Aorta (tissue), 5 donors: ENCODE measurements around the gene CEP72. TPM values are rescaled to one million over a fixed set of nuclear protein-coding genes. Genes with fewer than 3 reads are reported as not detected.
"Not testable (repeated sequence)": the region's sequence is repeated elsewhere in the genome, so short reads cannot be mapped to it uniquely, and the experiment has no call there.

ENCODE experiments used
- ATAC-seq: fragments of 200-7000 bp; cut with Tn5 transposase; one replicate; pipeline ENCODE4 v1.9.1; 2022; ENCODE audit warnings: moderate library complexity; ENCODE audit not compliant: low FRiP score
- DNase-seq, 2 donors: peaks; one replicate each; pipeline ENCODE4 v3.0.0-alpha.2; 2020
- H3K27ac ChIP-seq, 2 donors: one replicate each; pipeline ENCODE4 v1.5.1; 2013; ENCODE audit warnings: low read length in 2 of 2, mild to moderate bottlenecking in 2 of 2, moderate library complexity in 2 of 2, control low read depth in 1 of 2, inconsistent platforms in 1 of 2, low read depth in 1 of 2
- H3K27me3 ChIP-seq, 2 donors: one replicate each; pipeline ENCODE4 v1.6.1; 2013; ENCODE audit warnings: control low read depth in 1 of 2, low read length in 1 of 2, mild to moderate bottlenecking in 1 of 2, moderate library complexity in 1 of 2; ENCODE audit not compliant: insufficient read depth in 2 of 2, control insufficient read depth in 1 of 2
- H3K36me3 ChIP-seq, 2 donors: one replicate each; pipeline ENCODE4 v1.6.1; 2013; ENCODE audit warnings: control low read depth in 1 of 2, low read length in 1 of 2, mild to moderate bottlenecking in 1 of 2; ENCODE audit not compliant: insufficient read depth in 2 of 2, control insufficient read depth in 1 of 2
- H3K4me1 ChIP-seq, 2 donors: one replicate each; pipeline ENCODE4 v1.6.1; 2013; ENCODE audit warnings: low read length in 2 of 2, control low read depth in 1 of 2, mild to moderate bottlenecking in 1 of 2, moderate library complexity in 1 of 2; ENCODE audit not compliant: insufficient read depth in 2 of 2, control insufficient read depth in 1 of 2
- H3K4me3 ChIP-seq, 2 donors: one replicate each; pipeline ENCODE4 v1.5.1; 2013; ENCODE audit warnings: low read length in 2 of 2, control low read depth in 1 of 2, mild to moderate bottlenecking in 1 of 2
- H3K9me3 ChIP-seq: one replicate; pipeline ENCODE4 v1.6.1; 2013; ENCODE audit warnings: mild to moderate bottlenecking, low read length; ENCODE audit not compliant: control insufficient read depth
- WGBS, 2 donors: extraction: QIAGEN DNeasy Blood & Tissue Kit; methylation state at CpG; one replicate each; pipeline ENCODE4 v1.1.7; 2013; 5-methylcytosine and 5-hydroxymethylcytosine counted together
- intact Hi-C, 2 donors: fragments of 100-400 bp; cut with DNase I; formaldehyde crosslinking; loops; one replicate each; pipeline versions ENCODE4 v1.14.2 to v1.15.0; 2022
- polyA plus RNA-seq, 2 donors: library from polyadenylated mRNA; stranded (reverse); fragments of 200-250 nt; gene quantifications; one replicate each; pipeline ENCODE4 v1.2.3, GENCODE V29; 2013
- total RNA-seq, 2 donors: library from RNA; stranded (reverse); fragmentation: NEBNext Ultra II Directional; extraction: Animal tissue kit (Norgen Biotek cat#: 25700); gene quantifications; one replicate each; pipeline ENCODE4 v1.2.1, GENCODE V29; 2021
- donor health status: healthy with polysubstance abuse.
- donor health status: Bipolar disorder and iron deficiency.
- donor health status: DM: no; HTN: no; CAD: no.
- donor health status: DM: no; HTN: no; CAD: no.
- donor health status: DM: yes; HTN: yes; CAD: no.

CEP72 gene
- total and polyA plus RNA-seq, 4 donors, result 0.82 to 6.5 (median 2.2) TPM; not detected in 1

DNA sequence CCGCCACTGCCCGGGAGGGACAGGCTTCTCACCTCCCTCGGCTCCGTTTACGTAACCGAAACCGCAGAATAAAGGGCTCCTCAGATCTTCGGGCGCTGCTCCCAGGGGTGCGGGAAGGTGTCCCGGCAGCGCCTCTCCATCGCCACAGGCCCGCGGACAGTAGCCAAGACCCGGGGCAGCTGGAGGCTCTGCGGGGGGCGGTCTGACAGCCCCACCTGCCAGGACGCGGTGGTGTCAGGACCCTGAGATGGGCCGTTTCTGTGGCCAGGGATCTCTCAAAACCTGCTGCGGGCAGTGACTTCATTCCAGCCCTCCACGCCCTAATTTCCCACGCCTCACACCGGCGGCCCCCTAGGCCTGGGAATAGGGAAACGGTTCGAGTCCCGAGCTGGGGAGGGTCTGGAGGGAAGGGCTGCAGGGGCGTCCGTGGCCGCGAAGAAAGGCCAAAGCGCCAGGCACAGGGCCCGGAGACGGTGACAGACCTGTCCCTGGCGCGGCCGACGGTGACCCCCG, 80.4 kb downstream of the CEP72 start:
- peak overlapping the region; percentile 47 to 87 for H3K4me3 ChIP-seq
- H3K9me3 ChIP-seq, H3K4me1 ChIP-seq, ATAC-seq, H3K27me3 ChIP-seq, intact Hi-C loops, H3K27ac ChIP-seq, H3K36me3 ChIP-seq: not testable (repeated sequence)
- 1% methylated on average over 31 to 41 of the region's 41 CpGs for WGBS, 2 donors
- DNase-seq, result peak in 1 of 2 donors; percentile 77

DNA sequence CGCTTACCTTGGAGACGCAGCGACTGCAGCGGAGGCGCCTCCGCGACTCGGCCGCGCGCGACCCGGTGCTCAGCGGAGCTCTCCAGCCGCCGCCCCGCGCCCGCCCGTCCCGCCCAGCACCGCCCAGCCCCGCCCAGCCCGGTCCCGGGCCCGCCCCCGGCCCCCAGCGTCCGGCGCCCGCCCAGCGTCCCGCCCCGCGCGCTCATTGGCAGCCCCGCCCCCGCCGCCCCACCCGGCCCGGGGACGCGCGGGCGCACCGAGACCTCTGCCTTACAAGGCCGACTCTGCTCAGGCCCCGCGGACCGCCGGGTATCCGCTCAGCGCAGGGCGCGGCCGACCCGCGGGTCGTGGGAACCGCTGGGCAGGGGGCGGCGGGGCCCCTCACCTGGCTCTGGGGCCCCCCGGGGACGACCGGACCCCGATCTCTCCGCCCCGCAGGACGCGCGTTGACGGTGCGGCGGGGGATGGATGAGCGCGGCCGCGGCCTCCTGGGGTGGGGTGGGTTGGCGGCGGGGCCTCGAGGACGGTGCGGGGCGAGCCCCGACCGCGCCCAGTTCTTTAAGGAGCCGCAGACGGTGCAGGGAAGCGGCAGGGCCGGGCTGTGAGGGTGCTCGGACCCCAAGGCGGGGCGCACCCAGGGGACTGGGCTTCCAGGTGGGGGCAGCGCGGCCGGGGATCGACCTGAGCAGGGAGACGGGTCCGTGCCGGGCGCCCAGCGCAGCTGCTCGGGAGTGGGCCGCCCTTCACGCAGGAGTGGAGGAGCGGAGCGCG, 81.3 kb downstream of the CEP72 start, which contains the start of gene TPPP:
TPPP (minus strand) TSS at position 82 of the 771 bp plus-strand sequence. CDS start 15,292 bp downstream, outside the sequence.
- H3K27ac ChIP-seq, H3K9me3 ChIP-seq, intact Hi-C loops, H3K27me3 ChIP-seq, H3K4me1 ChIP-seq, H3K36me3 ChIP-seq: not testable (repeated sequence)
- ATAC-seq (peak; percentile 88), DNase-seq (peak; percentile 92 to 100)
- WGBS, 2 donors, result 1 to 2% methylated on average over 32 to 90 of the region's 109 CpGs
- peak within 1 kb of the TSS; percentile 47 to 87 for H3K4me3 ChIP-seq

DNA sequence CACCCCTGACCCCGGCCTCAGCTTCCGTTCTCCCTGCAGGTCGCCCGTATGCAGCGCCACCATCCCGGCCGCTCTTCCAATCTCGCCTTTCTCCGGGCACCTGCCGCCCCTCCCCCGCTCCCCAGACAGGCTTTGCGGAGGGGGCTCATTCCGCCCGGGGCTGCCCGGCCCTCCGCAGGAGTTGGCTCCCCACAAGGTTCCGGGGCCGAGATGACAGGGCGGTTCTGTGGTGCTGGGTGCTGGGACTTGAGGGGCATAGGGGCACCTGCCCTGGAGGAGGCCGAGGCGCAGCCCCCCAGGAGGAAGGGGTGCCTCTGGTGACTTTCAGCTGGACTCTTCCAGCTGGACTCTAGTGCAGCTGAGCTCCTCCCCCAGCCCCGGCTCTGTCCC, 81.9 kb downstream of the CEP72 start:
- ATAC-seq (peak; percentile 31), DNase-seq (peak in 1 of 2 donors; percentile 82)
- WGBS, 2 donors, result 3 to 5% methylated on average over 9 to 14 of the region's 22 CpGs
- intact Hi-C loops, H3K4me3 ChIP-seq, H3K36me3 ChIP-seq, H3K4me1 ChIP-seq, H3K27ac ChIP-seq, H3K27me3 ChIP-seq, H3K9me3 ChIP-seq: not testable (repeated sequence)

DNA sequence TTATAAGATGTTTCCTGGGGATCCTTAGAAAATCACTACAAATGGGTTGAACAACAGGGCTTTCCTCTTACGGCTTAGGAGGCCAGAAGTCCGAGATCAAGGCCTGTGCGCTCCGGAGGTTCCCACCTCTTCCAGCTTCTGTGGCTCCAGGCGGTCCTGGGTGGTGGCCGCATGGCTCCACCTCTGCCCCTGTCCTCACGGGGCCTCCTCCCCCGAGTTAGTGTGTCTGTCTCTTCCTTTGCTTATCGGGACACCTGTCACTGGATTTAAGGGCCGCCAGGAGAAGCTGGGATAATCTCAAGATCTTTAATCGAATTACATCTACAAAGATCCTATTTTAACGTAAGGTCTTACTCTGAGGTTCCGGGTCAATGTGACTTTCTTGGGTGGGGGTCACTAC, 83.3 kb downstream of the CEP72 start:
- H3K27me3 ChIP-seq, H3K9me3 ChIP-seq, intact Hi-C loops, H3K27ac ChIP-seq, H3K36me3 ChIP-seq, H3K4me1 ChIP-seq, H3K4me3 ChIP-seq, ATAC-seq: not testable (repeated sequence)
- WGBS, 2 donors, result 90% methylated on average over 10 of the region's 13 CpGs; no CpG with 5 or more reads in 1 of the 2 donors
- DNase-seq, result peak in 1 of 2 donors; percentile 71

DNA sequence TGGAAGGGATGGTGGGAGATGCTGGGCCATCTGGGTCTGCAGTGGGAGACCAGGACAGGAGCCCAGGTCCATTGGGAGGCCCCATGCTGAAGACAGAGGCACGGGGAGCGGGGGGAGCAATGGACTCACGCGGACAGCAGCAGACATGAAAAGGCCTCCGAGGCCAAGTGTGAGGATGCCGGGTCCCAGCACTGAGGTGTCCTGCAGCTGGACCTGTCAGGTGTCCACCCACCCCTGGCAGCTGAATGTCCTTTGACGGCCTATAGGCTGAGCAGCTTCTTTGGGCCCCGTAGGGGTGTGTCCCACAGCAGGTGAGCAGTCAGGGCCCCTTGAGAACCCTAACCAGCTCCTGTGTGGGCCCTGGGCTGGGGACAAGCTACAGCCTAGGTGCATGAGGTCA, 84.1 kb downstream of the CEP72 start:
- H3K4me3 ChIP-seq, ATAC-seq, H3K27ac ChIP-seq, H3K9me3 ChIP-seq, H3K4me1 ChIP-seq, H3K27me3 ChIP-seq, H3K36me3 ChIP-seq, intact Hi-C loops: not testable (repeated sequence)
- WGBS, 2 donors, result 72 to 94% methylated on average over 2 to 6 of the region's 8 CpGs
- DNase-seq, result peak in 1 of 2 donors; percentile 77

DNA sequence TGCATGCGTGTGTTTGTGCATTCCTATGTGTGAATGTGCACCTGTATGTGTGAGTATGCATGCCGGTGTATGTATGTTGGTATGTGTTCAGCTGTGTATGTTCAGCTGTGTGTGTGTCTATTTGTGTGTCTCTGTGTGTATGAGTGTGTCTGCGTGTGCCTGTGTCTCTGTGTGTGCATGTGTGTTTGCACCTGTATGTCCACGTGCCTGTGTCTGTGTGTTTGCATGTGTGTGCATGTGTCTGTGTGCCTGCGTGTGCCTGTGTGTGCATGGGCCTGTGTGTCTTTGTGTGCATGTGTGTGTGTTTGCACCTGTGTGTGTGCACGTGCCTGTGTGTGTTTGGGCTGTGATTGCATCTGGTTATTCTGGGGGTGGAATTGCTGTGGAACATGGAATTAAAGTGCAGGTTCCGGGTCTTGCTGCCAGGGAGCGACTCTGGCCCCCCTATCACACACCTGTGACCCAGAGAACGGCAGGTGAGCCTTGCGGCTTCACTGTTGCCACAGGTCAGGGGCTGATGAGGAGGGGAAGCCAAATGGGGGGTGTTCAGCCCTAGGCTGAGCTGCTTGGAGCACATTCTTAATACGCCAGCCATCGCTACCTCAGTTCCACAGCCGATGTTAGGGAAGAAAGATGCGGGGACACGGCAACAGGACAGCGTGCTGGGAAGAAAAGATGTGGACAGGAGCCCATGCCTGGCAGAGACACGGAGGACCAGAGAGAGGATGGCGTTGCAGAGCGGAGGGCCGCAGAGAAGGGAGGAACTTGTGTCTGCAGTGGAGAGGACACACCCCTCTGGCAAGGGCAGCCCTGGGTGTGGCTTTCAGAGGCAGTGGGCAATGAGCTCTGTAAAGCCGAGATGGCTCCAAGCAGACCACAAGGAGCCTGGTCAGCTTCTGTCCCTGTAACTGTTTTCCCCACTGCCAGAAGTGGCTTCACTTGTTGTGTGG, 84.9 kb downstream of the CEP72 start:
- intact Hi-C loops, H3K27me3 ChIP-seq, H3K27ac ChIP-seq, H3K4me3 ChIP-seq, H3K4me1 ChIP-seq, H3K36me3 ChIP-seq, ATAC-seq, H3K9me3 ChIP-seq: not testable (repeated sequence)
- WGBS, 2 donors, result 84 to 85% methylated on average over 14 to 18 of the region's 21 CpGs
- peak in 1 of 2 donors; percentile 83 for DNase-seq

Other genes with a start within 250 kb of the CEP72 start
- gene EXOC3, start 169.2 kb upstream of the CEP72 start, total RNA-seq, result 10 to 100 TPM; 54.6 to 65.2 TPM
- gene EXOC3, start 169.2 kb upstream of the CEP72 start, polyA plus RNA-seq, result 10 to 100 TPM; 31.3 to 88.9 TPM
- under 1 TPM; 0.93 to 0.97 TPM for gene SLC9A3, start 87.9 kb upstream of the CEP72 start, total RNA-seq
- 1 to 10 TPM in 1 of 2 donors, under 1 TPM in 1; 0.59 to 4.3 TPM for gene SLC9A3, start 87.9 kb upstream of the CEP72 start, polyA plus RNA-seq
- 1 to 10 TPM; 5.6 to 9.8 TPM for gene TPPP, start 81.0 kb downstream of the CEP72 start, total RNA-seq
- 1 to 10 TPM; 2.5 to 4.7 TPM for gene TPPP, start 81.0 kb downstream of the CEP72 start, polyA plus RNA-seq
- 10 to 100 TPM in 1 of 2 donors, 1 to 10 TPM in 1; 5.9 to 17.7 TPM for gene ZDHHC11B, start 172.4 kb downstream of the CEP72 start, total RNA-seq
- gene ZDHHC11B, start 172.4 kb downstream of the CEP72 start, polyA plus RNA-seq, result 1 to 10 TPM; 2.0 to 4.5 TPM
- 10 to 100 TPM in 1 of 2 donors, 1 to 10 TPM in 1; 9.4 to 26.0 TPM for gene ZDHHC11, start 238.6 kb downstream of the CEP72 start, total RNA-seq
- 1 to 10 TPM; 1.5 to 3.1 TPM for gene ZDHHC11, start 238.6 kb downstream of the CEP72 start, polyA plus RNA-seq